Stomach (tissue), 9 donors: ENCODE results near the gene VEGFB. TPM values are rescaled to one million over a fixed set of nuclear protein-coding genes. Genes with fewer than 3 reads are reported as not detected.
A peak's percentile ranks its signal among the peaks of the same experiment; 100 is the strongest.
"Not testable (repeated sequence)": the region's sequence is repeated elsewhere in the genome, so short reads cannot be mapped to it uniquely, and the experiment has no call there.

ENCODE experiments used
- DNase-seq, 2 donors: peaks; one replicate each; pipeline versions ENCODE4 v3.0.0 to v3.0.0-alpha.2; 2013 to 2019
- H3K27ac ChIP-seq, 5 donors: fragments of 200-600 bp in 4 of 5; sonication (generic) in 4 of 5; one replicate each; pipeline ENCODE4 v1.5.1; 2013 to 2019; ENCODE audit warnings: mild to moderate bottlenecking in 1 of 5, moderate library complexity in 1 of 5
- H3K27me3 ChIP-seq, 3 donors: fragments of 200-600 bp; sonication (generic); one replicate each; pipeline ENCODE4 v1.5.1; 2017 to 2019; ENCODE audit warnings: mixed run types in 1 of 3
- H3K36me3 ChIP-seq, 4 donors: fragments of 200-600 bp; sonication (generic); 1 replicate in 3 of 4; 2 replicates in 1 of 4; pipeline ENCODE4 v1.5.1; 2016 to 2019
- H3K4me1 ChIP-seq, 4 donors: fragments of 200-600 bp; sonication (generic); one replicate each; pipeline ENCODE4 v1.5.1; 2016 to 2019
- H3K4me3 ChIP-seq, 4 donors: fragments of 200-600 bp; sonication (generic) in 3 of 4; one replicate each; pipeline ENCODE4 v1.5.1; 2016 to 2019; ENCODE audit warnings: mild to moderate bottlenecking in 1 of 4
- H3K9me3 ChIP-seq, 4 donors: fragments of 200-600 bp; sonication (generic); one replicate each; pipeline ENCODE4 v1.5.1; 2016 to 2019
- EP300 ChIP-seq: sonication (generic); formaldehyde crosslinking; IDR thresholded peaks from one replicate; pipeline ENCODE4 v1.6.1; 2017; ENCODE audit warnings: antibody characterized with exemption
- POLR2A ChIP-seq, 4 donors: fragments of 450-650 bp; IDR thresholded peaks; one replicate each; pipeline ENCODE4 v1.6.1; 2016; ENCODE audit warnings: antibody characterized with exemption in 4 of 4, control low read depth in 2 of 4, mild to moderate bottlenecking in 1 of 4, moderate library complexity in 1 of 4
- POLR2AphosphoS5 ChIP-seq, 3 donors: sonication (generic); formaldehyde crosslinking; IDR thresholded peaks; one replicate each; pipeline ENCODE4 v1.6.1; 2016; ENCODE audit warnings: antibody characterized with exemption in 3 of 3
- WGBS, 5 donors: extraction: QIAGEN DNeasy Blood & Tissue Kit in 3 of 5; methylation state at CpG; one replicate each; pipeline versions ENCODE4 v1.1.5 to v1.1.7; 2013 to 2018; 5-methylcytosine and 5-hydroxymethylcytosine counted together
- intact Hi-C: fragments of 100-400 bp; cut with DNase I; formaldehyde crosslinking; loops from one replicate; pipeline ENCODE4 v1.15.1; 2023; ENCODE audit warnings: low total_unique reads
- polyA plus RNA-seq, 3 donors: library from polyadenylated mRNA; stranded (reverse); fragments of 200-250 nt; gene quantifications; one replicate each; pipeline ENCODE4 v1.2.3, GENCODE V29; 2013
- total RNA-seq, 5 donors: library from RNA; depleted of rRNA; stranded (reverse); fragments of >200 nt; gene quantifications; one replicate each; pipeline versions ENCODE4 v1.1.0 to v1.2.3, GENCODE V29; 2014 to 2016
- TF ChIP-seq, protein P1 (sequence below), 7 experiments: fragments of 450-650 bp in 4 of 7; fragments of 200-600 bp in 3 of 7; sonication (generic) in 3 of 7; IDR thresholded peaks; one replicate each; pipeline ENCODE4 v1.5.1; 2016 to 2019; ENCODE audit warnings: antibody characterized with exemption in 7 of 7, control low read depth in 2 of 7, mild to moderate bottlenecking in 1 of 7
- donor health status: healthy with polysubstance abuse.
- donor health status: Bipolar disorder and iron deficiency.
- donor health status: healthy.

The VEGFB gene
- total and polyA plus RNA-seq, 8 donors, result 2.9 to 167 (median 65.1) TPM

DNA sequence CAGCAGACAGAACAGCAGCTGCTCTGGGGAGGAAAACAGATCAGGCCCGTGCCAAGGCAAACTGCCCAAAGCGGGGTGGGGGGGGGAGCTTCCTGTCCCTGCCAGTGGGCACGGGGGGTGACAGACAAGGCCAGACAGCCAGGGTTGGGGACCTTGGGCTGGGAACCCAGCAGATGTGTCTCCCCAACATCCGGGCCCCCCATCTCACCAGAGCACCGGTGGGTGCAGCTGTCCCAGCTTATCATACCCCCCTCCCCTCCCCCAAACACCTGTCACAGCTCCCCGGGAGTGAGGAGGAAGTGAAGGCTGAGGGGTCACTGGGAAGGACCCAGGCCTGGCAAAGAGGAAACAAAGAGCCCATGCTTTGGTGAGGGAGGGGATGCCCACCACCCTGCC lies 11.0 kb downstream of the VEGFB start:
- Histone ChIP-seq H3K27me3 (no peaks in the 10 kb centered on the region), H3K4me3 (peak overlapping the region; percentile 69 to 85 (median 74)), H3K4me1 (peaks cover 28 to 63% (median 57%) of the 10 kb centered on the region in 4 donors), H3K9me3 (no peaks in the 10 kb centered on the region), H3K27ac (peak overlapping the region; percentile 76 to 93 (median 86)), H3K36me3 (peaks cover 14 to 18% (median 15%) of the 10 kb centered on the region in 4 donors)
- TF ChIP-seq POLR2AphosphoS5 (IDR thresholded peaks at IDR 0.05) (no peak), POLR2A (IDR thresholded peaks at IDR 0.05) (no peak), EP300 (no peak)
- TF ChIP-seq, protein P1, sequence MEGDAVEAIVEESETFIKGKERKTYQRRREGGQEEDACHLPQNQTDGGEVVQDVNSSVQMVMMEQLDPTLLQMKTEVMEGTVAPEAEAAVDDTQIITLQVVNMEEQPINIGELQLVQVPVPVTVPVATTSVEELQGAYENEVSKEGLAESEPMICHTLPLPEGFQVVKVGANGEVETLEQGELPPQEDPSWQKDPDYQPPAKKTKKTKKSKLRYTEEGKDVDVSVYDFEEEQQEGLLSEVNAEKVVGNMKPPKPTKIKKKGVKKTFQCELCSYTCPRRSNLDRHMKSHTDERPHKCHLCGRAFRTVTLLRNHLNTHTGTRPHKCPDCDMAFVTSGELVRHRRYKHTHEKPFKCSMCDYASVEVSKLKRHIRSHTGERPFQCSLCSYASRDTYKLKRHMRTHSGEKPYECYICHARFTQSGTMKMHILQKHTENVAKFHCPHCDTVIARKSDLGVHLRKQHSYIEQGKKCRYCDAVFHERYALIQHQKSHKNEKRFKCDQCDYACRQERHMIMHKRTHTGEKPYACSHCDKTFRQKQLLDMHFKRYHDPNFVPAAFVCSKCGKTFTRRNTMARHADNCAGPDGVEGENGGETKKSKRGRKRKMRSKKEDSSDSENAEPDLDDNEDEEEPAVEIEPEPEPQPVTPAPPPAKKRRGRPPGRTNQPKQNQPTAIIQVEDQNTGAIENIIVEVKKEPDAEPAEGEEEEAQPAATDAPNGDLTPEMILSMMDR (IDR thresholded peaks at IDR 0.05), result no peak
- intact Hi-C loops, result no loop called here
- peak in 1 of 2 donors; percentile 66 for DNase-seq
- 0 to 4% (median 2%) methylated on average over 2 to 6 of the region's 6 CpGs for WGBS, 5 donors

DNA sequence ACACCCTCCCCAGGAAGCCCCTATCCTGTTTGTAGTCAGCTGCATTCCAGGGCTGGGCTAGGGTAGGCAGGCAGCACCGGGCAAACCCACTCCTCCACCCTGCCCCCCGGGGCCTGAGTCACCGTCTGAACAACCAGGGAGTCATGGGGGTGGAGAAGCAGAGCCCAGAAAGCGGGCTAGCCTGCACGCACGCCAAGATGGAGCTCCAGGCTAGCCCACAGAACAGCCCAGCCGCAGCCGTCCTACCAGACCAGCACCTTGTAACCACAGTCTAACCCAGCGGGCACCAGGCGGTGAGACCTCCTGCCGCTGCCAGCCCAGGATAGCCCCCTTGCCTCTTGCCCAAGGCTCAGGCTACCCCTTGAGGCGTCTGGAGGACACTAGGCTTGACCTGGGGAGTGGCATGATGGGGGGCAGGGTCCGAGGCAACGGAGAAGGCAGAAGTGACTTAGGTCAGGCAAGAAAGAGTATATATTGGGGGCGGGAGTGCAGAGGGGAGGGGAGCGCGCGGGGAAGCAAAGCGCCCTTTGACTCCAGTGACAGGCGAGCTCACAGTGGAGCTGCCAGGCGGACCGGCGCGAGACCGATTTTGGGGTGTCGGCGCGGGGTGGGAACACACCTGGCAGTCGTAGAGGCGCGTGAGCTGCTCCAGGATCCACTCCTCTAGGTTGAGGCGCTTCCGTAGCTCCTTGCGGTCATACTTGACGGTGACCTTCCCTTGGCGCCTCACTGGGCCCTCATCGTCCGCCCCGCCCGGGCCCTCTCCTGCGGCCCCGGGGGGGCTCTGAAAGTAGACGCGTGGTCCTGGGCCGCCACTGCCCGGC lies 11.6 kb downstream of the VEGFB start:
- Histone ChIP-seq H3K27ac (peak overlapping the region; percentile 76 to 93 (median 86)), H3K36me3 (peaks cover 14 to 18% (median 15%) of the 10 kb centered on the region in 4 donors), H3K27me3 (no peaks in the 10 kb centered on the region), H3K9me3 (no peaks in the 10 kb centered on the region), H3K4me3 (peak overlapping the region; percentile 69 to 85 (median 74)), H3K4me1 (peaks cover 32 to 67% (median 61%) of the 10 kb centered on the region in 4 donors)
- 0 to 4% (median 1%) methylated on average over 32 to 46 of the region's 46 CpGs for WGBS, 5 donors
- TF ChIP-seq, protein P1 (IDR thresholded peaks at IDR 0.05), result no peak
- peak in 2 of 3 donors; percentile 53 to 62 for TF ChIP-seq POLR2AphosphoS5 (IDR thresholded peaks at IDR 0.05)
- peak; percentile 70 to 92 for DNase-seq
- intact Hi-C loops, result no loop called here

DNA sequence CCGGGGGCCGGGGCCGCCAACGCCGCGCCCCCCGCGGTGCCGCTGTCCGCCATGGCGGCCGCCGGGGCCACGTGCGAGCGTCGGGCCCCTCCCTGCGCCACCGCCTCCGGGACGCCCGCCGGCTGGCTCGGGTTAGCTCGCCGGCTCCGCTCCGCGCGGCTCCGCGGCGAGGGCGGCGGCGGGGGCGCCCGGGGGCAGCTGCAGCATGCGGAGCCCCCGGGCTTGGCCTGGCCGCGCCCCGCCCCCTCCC lies 12.2 kb downstream of the VEGFB start:
- intact Hi-C loops, result not testable (repeated sequence)
- 0 to 6% (median 0%) methylated on average over 3 to 34 of the region's 43 CpGs; no CpG with 5 or more reads in 1 of the 5 donors for WGBS, 5 donors

DNA sequence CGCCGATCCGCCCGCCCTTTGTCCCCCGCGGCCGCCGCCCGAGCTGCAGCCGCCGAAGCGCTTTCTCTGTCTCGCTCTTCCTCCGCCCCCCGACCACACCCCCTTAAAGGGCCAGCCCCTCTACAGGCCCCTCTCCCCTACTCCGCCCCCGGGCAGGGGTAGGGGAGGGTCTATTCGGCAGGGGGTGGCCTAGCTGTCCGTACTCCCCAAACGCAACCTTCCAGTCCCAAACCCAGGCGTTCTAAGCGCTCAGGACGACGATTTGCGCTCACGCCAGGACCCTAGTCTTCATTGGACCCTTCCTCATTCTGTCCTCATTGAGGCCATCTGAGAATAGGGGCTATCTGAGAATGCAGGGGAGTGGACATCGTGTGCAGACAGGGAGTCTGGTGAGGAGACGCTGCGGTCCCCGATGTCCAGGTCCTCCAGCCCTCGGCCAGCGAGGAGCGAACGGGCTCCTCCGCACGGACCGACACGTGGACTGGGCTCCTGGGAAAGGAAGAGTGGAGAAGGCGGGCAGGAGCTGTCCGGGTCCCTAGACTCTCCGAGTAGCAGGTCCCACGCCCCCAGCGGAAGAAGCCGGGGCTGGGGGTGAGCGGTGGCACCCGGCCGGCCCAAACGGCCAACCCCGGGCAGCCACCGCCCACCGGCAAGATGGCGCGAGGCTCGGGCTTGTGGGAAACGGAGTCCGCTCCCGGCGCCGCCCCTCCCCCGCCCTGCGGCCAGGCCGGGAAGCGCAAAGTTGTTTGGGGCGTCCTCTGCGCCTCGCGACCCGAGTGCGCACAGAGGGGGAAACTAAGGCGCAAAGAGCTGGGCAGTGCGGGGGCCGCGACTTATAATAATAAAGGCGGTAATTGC lies 12.7 kb downstream of the VEGFB start, which contains the start of gene PPP1R14B:
PPP1R14B (minus strand) TSS at position 73 of the 858 bp plus-strand sequence. CDS start 270 bp downstream, outside the sequence.
- Histone ChIP-seq H3K9me3 (no peaks in the 10 kb centered on the region), H3K4me3 (peak within 1 kb of the TSS; percentile 69 to 85 (median 74)), H3K27me3 (no peaks in the 10 kb centered on the region), H3K36me3 (peaks cover 14 to 18% (median 15%) of the 10 kb centered on the region in 4 donors), H3K27ac (peak within 1 kb of the TSS; percentile 76 to 93 (median 86)), H3K4me1 (peaks cover 36 to 71% (median 65%) of the 10 kb centered on the region in 4 donors)
- peak; percentile 89 to 96 for DNase-seq
- intact Hi-C loops, result no loop called here
- TF ChIP-seq POLR2AphosphoS5 (IDR thresholded peaks at IDR 0.05) (peak; percentile 20 to 70 (median 44)), POLR2A (IDR thresholded peaks at IDR 0.05) (no peak), EP300 (no peak)
- TF ChIP-seq, protein P1 (IDR thresholded peaks at IDR 0.05), result peak in 1 of 7 experiments; percentile 35
- WGBS, 5 donors, result 0 to 1% (median 1%) methylated on average over 18 to 74 of the region's 74 CpGs

More for the DNA sequence above, 12.2 kb downstream of the VEGFB start:
- not testable (repeated sequence) for H3K27me3 ChIP-seq, H3K9me3 ChIP-seq, DNase-seq
- H3K4me3 ChIP-seq, result peak overlapping the region; percentile 69 to 85 (median 74)
- H3K36me3 ChIP-seq, result peaks cover 14 to 18% (median 15%) of the 10 kb centered on the region in 4 donors
- H3K27ac ChIP-seq, result peak overlapping the region; percentile 76 to 93 (median 86)
- peaks cover 33 to 69% (median 64%) of the 10 kb centered on the region in 4 donors for H3K4me1 ChIP-seq
